ENCODE measurements around the gene CPSF7. TPM values are rescaled to one million over a fixed set of nuclear protein-coding genes. Genes with fewer than 3 reads are reported as not detected.

CPSF7 gene
- total and polyA plus RNA-seq, 10 of the 15 experiments (the other 5 are each of a cell fraction or from before 2014, with no cell fraction given), result 14.9 to 93.1 (median 60.9) TPM

DNA sequence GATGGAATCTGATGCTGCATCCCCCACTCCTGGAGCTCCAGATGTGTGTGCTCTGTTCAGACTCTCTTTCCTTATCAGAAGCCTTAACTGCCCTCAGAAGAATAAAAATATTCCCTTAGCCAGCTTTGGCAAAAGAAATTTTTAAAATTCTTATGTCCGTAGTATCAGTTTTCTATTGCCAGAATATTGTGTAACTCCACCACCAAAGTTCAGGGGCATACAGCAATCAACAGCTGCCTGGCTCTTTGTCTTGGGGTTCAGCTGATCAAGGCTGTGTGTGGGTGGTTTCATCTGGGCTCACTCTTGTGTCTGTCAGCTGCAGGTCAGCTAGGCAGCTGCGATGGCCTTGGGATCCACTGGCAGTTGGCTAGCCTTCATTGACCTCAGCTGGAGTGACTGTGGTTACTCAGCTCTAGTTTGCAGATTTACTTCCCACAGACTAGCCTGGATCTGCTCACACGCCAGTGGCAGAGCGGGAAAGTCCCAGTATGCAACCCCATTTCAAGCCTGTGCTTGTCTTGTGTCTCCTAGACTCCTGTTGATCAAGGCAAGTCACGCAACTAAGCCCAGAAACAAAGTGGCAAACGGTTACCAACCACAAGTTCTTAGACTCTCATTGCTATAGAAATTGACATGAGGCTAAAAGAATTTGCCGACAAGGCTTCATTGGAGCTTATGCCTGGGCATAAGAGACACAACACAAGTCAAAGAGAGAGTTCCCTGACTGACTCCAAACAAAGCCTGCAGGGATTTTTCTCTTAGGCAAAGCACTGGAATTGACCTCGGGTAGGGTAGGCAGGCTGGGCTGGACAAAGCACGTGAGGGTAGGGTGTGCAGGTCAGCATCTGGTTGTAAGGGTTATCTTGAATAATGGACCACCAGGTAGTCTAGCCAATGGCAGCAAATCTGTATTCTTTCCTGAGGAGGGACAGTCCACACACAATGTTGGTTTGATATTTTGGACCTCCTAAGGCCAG, 60.1 kb downstream of the CPSF7 start (continued):
- TF ChIP-seq, protein P1, sequence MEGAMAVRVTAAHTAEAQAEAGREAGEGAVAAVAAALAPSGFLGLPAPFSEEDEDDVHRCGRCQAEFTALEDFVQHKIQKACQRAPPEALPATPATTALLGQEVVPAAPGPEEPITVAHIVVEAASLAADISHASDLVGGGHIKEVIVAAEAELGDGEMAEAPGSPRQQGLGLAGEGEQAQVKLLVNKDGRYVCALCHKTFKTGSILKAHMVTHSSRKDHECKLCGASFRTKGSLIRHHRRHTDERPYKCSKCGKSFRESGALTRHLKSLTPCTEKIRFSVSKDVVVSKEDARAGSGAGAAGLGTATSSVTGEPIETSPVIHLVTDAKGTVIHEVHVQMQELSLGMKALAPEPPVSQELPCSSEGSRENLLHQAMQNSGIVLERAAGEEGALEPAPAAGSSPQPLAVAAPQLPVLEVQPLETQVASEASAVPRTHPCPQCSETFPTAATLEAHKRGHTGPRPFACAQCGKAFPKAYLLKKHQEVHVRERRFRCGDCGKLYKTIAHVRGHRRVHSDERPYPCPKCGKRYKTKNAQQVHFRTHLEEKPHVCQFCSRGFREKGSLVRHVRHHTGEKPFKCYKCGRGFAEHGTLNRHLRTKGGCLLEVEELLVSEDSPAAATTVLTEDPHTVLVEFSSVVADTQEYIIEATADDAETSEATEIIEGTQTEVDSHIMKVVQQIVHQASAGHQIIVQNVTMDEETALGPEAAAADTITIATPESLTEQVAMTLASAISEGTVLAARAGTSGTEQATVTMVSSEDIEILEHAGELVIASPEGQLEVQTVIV (IDR thresholded peaks at IDR 0.05; ENCODE audit: borderline replicate concordance, partially characterized antibody), result no peak
- TF ChIP-seq RBBP5 (conservative IDR thresholded peaks at IDR 0.05), result no peak
- TF ChIP-seq MTA3 (IDR thresholded peaks at IDR 0.05; ENCODE audit: borderline replicate concordance, low read length), result 0 out of 2 replicates have a peak, but pooled peaks have one; percentile 21
- no peak for TF ChIP-seq PAX8 (IDR thresholded peaks at IDR 0.05)
- TF ChIP-seq, protein P2, sequence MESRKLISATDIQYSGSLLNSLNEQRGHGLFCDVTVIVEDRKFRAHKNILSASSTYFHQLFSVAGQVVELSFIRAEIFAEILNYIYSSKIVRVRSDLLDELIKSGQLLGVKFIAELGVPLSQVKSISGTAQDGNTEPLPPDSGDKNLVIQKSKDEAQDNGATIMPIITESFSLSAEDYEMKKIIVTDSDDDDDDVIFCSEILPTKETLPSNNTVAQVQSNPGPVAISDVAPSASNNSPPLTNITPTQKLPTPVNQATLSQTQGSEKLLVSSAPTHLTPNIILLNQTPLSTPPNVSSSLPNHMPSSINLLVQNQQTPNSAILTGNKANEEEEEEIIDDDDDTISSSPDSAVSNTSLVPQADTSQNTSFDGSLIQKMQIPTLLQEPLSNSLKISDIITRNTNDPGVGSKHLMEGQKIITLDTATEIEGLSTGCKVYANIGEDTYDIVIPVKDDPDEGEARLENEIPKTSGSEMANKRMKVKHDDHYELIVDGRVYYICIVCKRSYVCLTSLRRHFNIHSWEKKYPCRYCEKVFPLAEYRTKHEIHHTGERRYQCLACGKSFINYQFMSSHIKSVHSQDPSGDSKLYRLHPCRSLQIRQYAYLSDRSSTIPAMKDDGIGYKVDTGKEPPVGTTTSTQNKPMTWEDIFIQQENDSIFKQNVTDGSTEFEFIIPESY (IDR thresholded peaks at IDR 0.05), result no peak
- peak; percentile 52 for TF ChIP-seq MEF2B (IDR thresholded peaks at IDR 0.05; ENCODE audit: partially characterized antibody, poor library complexity, severe bottlenecking)
- peak; percentile 39; the same call in 1 of the 2 replicates for TF ChIP-seq CBFB (IDR thresholded peaks at IDR 0.05; ENCODE audit: low read depth)
- TF ChIP-seq, protein P3, sequence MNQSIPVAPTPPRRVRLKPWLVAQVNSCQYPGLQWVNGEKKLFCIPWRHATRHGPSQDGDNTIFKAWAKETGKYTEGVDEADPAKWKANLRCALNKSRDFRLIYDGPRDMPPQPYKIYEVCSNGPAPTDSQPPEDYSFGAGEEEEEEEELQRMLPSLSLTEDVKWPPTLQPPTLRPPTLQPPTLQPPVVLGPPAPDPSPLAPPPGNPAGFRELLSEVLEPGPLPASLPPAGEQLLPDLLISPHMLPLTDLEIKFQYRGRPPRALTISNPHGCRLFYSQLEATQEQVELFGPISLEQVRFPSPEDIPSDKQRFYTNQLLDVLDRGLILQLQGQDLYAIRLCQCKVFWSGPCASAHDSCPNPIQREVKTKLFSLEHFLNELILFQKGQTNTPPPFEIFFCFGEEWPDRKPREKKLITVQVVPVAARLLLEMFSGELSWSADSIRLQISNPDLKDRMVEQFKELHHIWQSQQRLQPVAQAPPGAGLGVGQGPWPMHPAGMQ (IDR thresholded peaks at IDR 0.05; ENCODE audit: borderline replicate concordance), result no peak; the same call in 1 of the 2 replicates
- TF ChIP-seq CREB1 (IDR thresholded peaks at IDR 0.05; ENCODE audit: low read depth), result 0 out of 2 replicates have a peak, but pooled peaks have one; percentile 37
- peak; percentile 82; the same call in 1 of the 2 replicates for TF ChIP-seq CHD1 (IDR thresholded peaks at IDR 0.05; ENCODE audit: low read depth, low read length)
- no peak for TF ChIP-seq ZNF274 (IDR thresholded peaks at IDR 0.05; ENCODE audit: insufficient read depth, insufficient read length)
- TF ChIP-seq, protein P4, sequence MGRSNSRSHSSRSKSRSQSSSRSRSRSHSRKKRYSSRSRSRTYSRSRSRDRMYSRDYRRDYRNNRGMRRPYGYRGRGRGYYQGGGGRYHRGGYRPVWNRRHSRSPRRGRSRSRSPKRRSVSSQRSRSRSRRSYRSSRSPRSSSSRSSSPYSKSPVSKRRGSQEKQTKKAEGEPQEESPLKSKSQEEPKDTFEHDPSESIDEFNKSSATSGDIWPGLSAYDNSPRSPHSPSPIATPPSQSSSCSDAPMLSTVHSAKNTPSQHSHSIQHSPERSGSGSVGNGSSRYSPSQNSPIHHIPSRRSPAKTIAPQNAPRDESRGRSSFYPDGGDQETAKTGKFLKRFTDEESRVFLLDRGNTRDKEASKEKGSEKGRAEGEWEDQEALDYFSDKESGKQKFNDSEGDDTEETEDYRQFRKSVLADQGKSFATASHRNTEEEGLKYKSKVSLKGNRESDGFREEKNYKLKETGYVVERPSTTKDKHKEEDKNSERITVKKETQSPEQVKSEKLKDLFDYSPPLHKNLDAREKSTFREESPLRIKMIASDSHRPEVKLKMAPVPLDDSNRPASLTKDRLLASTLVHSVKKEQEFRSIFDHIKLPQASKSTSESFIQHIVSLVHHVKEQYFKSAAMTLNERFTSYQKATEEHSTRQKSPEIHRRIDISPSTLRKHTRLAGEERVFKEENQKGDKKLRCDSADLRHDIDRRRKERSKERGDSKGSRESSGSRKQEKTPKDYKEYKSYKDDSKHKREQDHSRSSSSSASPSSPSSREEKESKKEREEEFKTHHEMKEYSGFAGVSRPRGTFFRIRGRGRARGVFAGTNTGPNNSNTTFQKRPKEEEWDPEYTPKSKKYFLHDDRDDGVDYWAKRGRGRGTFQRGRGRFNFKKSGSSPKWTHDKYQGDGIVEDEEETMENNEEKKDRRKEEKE (IDR thresholded peaks at IDR 0.05), result 0 out of 2 replicates have a peak, but pooled peaks have one; percentile 6
- TF ChIP-seq, protein P5, sequence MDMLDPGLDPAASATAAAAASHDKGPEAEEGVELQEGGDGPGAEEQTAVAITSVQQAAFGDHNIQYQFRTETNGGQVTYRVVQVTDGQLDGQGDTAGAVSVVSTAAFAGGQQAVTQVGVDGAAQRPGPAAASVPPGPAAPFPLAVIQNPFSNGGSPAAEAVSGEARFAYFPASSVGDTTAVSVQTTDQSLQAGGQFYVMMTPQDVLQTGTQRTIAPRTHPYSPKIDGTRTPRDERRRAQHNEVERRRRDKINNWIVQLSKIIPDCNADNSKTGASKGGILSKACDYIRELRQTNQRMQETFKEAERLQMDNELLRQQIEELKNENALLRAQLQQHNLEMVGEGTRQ (IDR thresholded peaks at IDR 0.05; ENCODE audit: borderline replicate concordance, low read depth, low read length), result no peak
- TF ChIP-seq EZH2 (IDR thresholded peaks at IDR 0.05; ENCODE audit: borderline replicate concordance, control insufficient read depth, low read depth, low read length), result no peak
- TF ChIP-seq, protein P6, sequence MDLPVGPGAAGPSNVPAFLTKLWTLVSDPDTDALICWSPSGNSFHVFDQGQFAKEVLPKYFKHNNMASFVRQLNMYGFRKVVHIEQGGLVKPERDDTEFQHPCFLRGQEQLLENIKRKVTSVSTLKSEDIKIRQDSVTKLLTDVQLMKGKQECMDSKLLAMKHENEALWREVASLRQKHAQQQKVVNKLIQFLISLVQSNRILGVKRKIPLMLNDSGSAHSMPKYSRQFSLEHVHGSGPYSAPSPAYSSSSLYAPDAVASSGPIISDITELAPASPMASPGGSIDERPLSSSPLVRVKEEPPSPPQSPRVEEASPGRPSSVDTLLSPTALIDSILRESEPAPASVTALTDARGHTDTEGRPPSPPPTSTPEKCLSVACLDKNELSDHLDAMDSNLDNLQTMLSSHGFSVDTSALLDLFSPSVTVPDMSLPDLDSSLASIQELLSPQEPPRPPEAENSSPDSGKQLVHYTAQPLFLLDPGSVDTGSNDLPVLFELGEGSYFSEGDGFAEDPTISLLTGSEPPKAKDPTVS (IDR thresholded peaks at IDR 0.05; ENCODE audit: low read depth, low read length), result no peak
- TF ChIP-seq LARP7 (IDR thresholded peaks at IDR 0.05), result no peak
- no peak for TF ChIP-seq HDAC6 (IDR thresholded peaks at IDR 0.05; ENCODE audit: unreplicated experiment)
